Liver (tissue), 9 donors: ENCODE data around the gene ACIN1. TPM values are rescaled to one million over a fixed set of nuclear protein-coding genes. Genes with fewer than 3 reads are reported as not detected.

Experiments used
- DNase-seq: peaks from one replicate; pipeline ENCODE4 v3.0.0-alpha.2; 2017; ENCODE audit warnings: low spot score
- H3K27ac ChIP-seq, 2 donors: one replicate each; pipeline ENCODE4 v1.7.0; 2013; ENCODE audit warnings: inconsistent platforms in 2 of 2, low read length in 2 of 2, control low read depth in 1 of 2, low read depth in 1 of 2, mild to moderate bottlenecking in 1 of 2
- H3K27me3 ChIP-seq, 4 donors: one replicate each; pipeline versions ENCODE4 v1.6.1 to v1.7.0; 2013; ENCODE audit warnings: low read length in 3 of 4, inconsistent platforms in 1 of 4, mild to moderate bottlenecking in 1 of 4, moderate library complexity in 1 of 4; ENCODE audit not compliant: control insufficient read depth in 4 of 4, insufficient read depth in 4 of 4
- H3K36me3 ChIP-seq, 4 donors: one replicate each; pipeline versions ENCODE4 v1.6.1 to v1.7.0; 2013; ENCODE audit warnings: low read length in 3 of 4, mild to moderate bottlenecking in 3 of 4, low read depth in 1 of 4, moderate library complexity in 1 of 4; ENCODE audit not compliant: control insufficient read depth in 4 of 4, insufficient read depth in 3 of 4
- H3K4me1 ChIP-seq, 4 donors: one replicate each; pipeline versions ENCODE4 v1.6.1 to v1.7.0; 2013; ENCODE audit warnings: low read length in 3 of 4, mild to moderate bottlenecking in 3 of 4, moderate library complexity in 1 of 4; ENCODE audit not compliant: control insufficient read depth in 4 of 4, insufficient read depth in 4 of 4
- H3K4me3 ChIP-seq, 3 donors: one replicate each; pipeline versions ENCODE4 v1.6.1 to v1.7.0; 2013; ENCODE audit warnings: low read length in 3 of 3, control low read depth in 1 of 3, low read depth in 1 of 3, mild to moderate bottlenecking in 1 of 3
- H3K9ac ChIP-seq, 2 donors: one replicate each; pipeline ENCODE4 v1.7.0; 2013; ENCODE audit warnings: low read length in 2 of 2, mild to moderate bottlenecking in 2 of 2, moderate library complexity in 2 of 2, control low read depth in 1 of 2, low read depth in 1 of 2
- H3K9me3 ChIP-seq, 4 donors: one replicate each; pipeline versions ENCODE4 v1.6.1 to v1.7.0; 2013; ENCODE audit warnings: low read length in 3 of 4; ENCODE audit not compliant: control insufficient read depth in 4 of 4
- FOXA1 ChIP-seq: IDR thresholded peaks from 2 replicates; pipeline ENCODE4 v1.6.1; 2016; ENCODE audit warnings: antibody characterized with exemption
- FOXA2 ChIP-seq: IDR thresholded peaks from 2 replicates; pipeline ENCODE4 v1.6.1; 2016; ENCODE audit warnings: antibody characterized with exemption
- GABPA ChIP-seq, 2 donors: IDR thresholded peaks in 1 of 2; conservative IDR thresholded peaks in 1 of 2; 2 replicates each; pipeline ENCODE4 v1.6.1; 2016; ENCODE audit warnings: antibody characterized with exemption in 2 of 2, mild to moderate bottlenecking in 1 of 2, moderate library complexity in 1 of 2
- HNF4A ChIP-seq, 2 donors: conservative IDR thresholded peaks; 2 replicates each; pipeline ENCODE4 v1.6.1; 2016; ENCODE audit warnings: antibody characterized with exemption in 2 of 2, mild to moderate bottlenecking in 2 of 2
- HNF4G ChIP-seq: IDR thresholded peaks from 2 replicates; pipeline ENCODE4 v1.6.1; 2016; ENCODE audit warnings: antibody characterized with exemption
- JUND ChIP-seq, 2 donors: IDR thresholded peaks; 2 replicates each; pipeline ENCODE4 v1.6.1; 2016; ENCODE audit warnings: antibody characterized with exemption in 2 of 2
- NR2F2 ChIP-seq: IDR thresholded peaks from 2 replicates; pipeline ENCODE4 v1.6.1; 2016; ENCODE audit warnings: antibody characterized with exemption
- RAD21 ChIP-seq, 2 donors: IDR thresholded peaks; 2 replicates each; pipeline ENCODE4 v1.6.1; 2016; ENCODE audit warnings: antibody characterized with exemption in 2 of 2, mild to moderate bottlenecking in 2 of 2
- RXRA ChIP-seq, 2 donors: IDR thresholded peaks; 2 replicates each; pipeline ENCODE4 v1.6.1; 2017 to 2018; ENCODE audit warnings: antibody characterized with exemption in 2 of 2, mild to moderate bottlenecking in 1 of 2
- TAF1 ChIP-seq: conservative IDR thresholded peaks from 2 replicates; pipeline ENCODE4 v1.6.1; 2016; ENCODE audit warnings: antibody characterized with exemption, mild to moderate bottlenecking
- YY1 ChIP-seq: IDR thresholded peaks from 2 replicates; pipeline ENCODE4 v1.6.1; 2016; ENCODE audit warnings: antibody characterized with exemption, mild to moderate bottlenecking
- WGBS: extraction: QIAGEN DNeasy Blood & Tissue Kit; methylation state at CpG from one replicate; pipeline ENCODE4 v1.1.7; 2013; 5-methylcytosine and 5-hydroxymethylcytosine counted together
- polyA plus RNA-seq, 2 donors: library from polyadenylated mRNA; stranded (reverse) in 1 of 2; unstranded in 1 of 2; fragments of 200-250 nt in 1 of 2; fragments of >200 nt in 1 of 2; fragmentation: Nextera tagmentation in 1 of 2; extraction: Ambion mirVana in 1 of 2; gene quantifications; one replicate each; pipeline versions ENCODE4 v1.2.1 to v1.2.3, GENCODE V29; 2013 to 2015
- total RNA-seq, 2 donors: library from RNA; depleted of rRNA; stranded (reverse); fragments of >200 nt; gene quantifications; one replicate each; pipeline ENCODE4 v1.2.3, GENCODE V29; 2014
- TF ChIP-seq, protein P1 (sequence below): fragments of 150-350 bp; IDR thresholded peaks from 2 replicates; pipeline ENCODE4 v1.5.1; 2017; ENCODE audit warnings: improper control_type of control experiment, low read depth, low read length; ENCODE audit not compliant: missing input control
- TF ChIP-seq, protein P2 (sequence below): IDR thresholded peaks from 2 replicates; pipeline ENCODE4 v1.6.1; 2016; ENCODE audit warnings: antibody characterized with exemption, mild to moderate bottlenecking
- TF ChIP-seq, protein P3 (sequence below): IDR thresholded peaks from 2 replicates; pipeline ENCODE4 v1.6.1; 2016; ENCODE audit warnings: antibody characterized with exemption
- TF ChIP-seq, protein P4 (sequence below): IDR thresholded peaks from 2 replicates; pipeline ENCODE4 v1.6.1; 2016; ENCODE audit warnings: antibody characterized with exemption
- donor health status: healthy.
- donor health status: healthy.
- donor health status: healthy.
- donor health status: healthy.
- donor health status: healthy.

The ACIN1 gene
- total and polyA plus RNA-seq, 4 donors, result 8.1 to 50.6 (median 37.1) TPM

DNA sequence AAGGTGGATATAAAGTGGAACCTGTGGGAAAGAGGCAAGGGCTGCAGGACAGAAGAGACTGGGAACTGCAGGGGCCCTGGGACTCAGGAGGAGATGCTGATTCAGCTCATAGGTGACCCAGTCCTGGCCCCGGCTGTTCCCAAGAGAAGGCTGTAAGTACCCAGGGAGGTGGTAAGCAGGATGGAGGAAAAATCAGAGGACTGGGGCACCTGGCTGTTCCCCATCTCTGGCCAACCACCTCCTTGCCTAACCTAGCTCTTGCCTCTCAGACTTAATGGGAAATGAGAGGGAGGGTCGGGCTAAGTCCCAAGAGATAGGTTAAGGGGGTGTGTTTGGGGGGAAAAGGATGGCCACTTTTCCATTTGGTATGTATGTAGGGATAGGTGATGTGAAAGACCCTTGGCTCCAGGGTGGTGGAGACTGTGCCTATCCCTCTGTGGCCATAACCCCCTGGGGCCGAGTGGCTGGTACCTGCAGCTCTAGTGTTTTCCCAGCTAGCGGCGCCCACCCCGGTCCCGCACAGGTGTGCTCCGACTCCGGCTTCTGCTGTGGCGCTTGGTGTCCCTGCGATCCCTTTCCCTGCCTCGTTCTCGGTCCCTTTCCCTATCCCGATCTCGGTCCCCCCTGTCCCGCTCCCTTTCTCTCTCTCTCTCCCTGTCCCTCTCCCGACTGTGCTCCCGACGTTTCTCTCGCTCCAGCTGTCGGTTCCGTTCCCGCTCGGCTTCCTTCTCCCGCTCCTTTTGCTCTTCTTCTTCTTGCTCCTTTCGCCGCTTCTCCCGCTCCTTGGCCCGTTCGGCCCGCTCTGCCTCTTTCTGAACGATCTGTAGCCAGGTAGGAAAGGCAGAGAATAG is 36.1 kb downstream of the ACIN1 start:
- Histone ChIP-seq H3K4me1 (peaks cover 4 to 17% (median 13%) of the 10 kb centered on the region in 4 donors), H3K36me3 (peaks cover 19 to 43% (median 35%) of the 10 kb centered on the region in 4 donors), H3K9me3 (no peaks in the 10 kb centered on the region), H3K4me3 (no peak overlapping the region), H3K27me3 (no peaks in the 10 kb centered on the region), H3K9ac (no peak overlapping the region), H3K27ac (no peak overlapping the region)
- no peak for DNase-seq
- TF ChIP-seq, protein P1, sequence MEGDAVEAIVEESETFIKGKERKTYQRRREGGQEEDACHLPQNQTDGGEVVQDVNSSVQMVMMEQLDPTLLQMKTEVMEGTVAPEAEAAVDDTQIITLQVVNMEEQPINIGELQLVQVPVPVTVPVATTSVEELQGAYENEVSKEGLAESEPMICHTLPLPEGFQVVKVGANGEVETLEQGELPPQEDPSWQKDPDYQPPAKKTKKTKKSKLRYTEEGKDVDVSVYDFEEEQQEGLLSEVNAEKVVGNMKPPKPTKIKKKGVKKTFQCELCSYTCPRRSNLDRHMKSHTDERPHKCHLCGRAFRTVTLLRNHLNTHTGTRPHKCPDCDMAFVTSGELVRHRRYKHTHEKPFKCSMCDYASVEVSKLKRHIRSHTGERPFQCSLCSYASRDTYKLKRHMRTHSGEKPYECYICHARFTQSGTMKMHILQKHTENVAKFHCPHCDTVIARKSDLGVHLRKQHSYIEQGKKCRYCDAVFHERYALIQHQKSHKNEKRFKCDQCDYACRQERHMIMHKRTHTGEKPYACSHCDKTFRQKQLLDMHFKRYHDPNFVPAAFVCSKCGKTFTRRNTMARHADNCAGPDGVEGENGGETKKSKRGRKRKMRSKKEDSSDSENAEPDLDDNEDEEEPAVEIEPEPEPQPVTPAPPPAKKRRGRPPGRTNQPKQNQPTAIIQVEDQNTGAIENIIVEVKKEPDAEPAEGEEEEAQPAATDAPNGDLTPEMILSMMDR, result no peak
- TF ChIP-seq, protein P2, sequence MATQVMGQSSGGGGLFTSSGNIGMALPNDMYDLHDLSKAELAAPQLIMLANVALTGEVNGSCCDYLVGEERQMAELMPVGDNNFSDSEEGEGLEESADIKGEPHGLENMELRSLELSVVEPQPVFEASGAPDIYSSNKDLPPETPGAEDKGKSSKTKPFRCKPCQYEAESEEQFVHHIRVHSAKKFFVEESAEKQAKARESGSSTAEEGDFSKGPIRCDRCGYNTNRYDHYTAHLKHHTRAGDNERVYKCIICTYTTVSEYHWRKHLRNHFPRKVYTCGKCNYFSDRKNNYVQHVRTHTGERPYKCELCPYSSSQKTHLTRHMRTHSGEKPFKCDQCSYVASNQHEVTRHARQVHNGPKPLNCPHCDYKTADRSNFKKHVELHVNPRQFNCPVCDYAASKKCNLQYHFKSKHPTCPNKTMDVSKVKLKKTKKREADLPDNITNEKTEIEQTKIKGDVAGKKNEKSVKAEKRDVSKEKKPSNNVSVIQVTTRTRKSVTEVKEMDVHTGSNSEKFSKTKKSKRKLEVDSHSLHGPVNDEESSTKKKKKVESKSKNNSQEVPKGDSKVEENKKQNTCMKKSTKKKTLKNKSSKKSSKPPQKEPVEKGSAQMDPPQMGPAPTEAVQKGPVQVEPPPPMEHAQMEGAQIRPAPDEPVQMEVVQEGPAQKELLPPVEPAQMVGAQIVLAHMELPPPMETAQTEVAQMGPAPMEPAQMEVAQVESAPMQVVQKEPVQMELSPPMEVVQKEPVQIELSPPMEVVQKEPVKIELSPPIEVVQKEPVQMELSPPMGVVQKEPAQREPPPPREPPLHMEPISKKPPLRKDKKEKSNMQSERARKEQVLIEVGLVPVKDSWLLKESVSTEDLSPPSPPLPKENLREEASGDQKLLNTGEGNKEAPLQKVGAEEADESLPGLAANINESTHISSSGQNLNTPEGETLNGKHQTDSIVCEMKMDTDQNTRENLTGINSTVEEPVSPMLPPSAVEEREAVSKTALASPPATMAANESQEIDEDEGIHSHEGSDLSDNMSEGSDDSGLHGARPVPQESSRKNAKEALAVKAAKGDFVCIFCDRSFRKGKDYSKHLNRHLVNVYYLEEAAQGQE, result no peak
- no peak for TF ChIP-seq RXRA (IDR thresholded peaks at IDR 0.05)
- no peak for TF ChIP-seq FOXA2
- TF ChIP-seq, protein P3, sequence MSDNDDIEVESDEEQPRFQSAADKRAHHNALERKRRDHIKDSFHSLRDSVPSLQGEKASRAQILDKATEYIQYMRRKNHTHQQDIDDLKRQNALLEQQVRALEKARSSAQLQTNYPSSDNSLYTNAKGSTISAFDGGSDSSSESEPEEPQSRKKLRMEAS, result no peak
- TF ChIP-seq RAD21 (IDR thresholded peaks at IDR 0.05), result no peak
- TF ChIP-seq HNF4A (conservative IDR thresholded peaks at IDR 0.05), result no peak
- no peak for TF ChIP-seq YY1
- TF ChIP-seq GABPA (IDR thresholded peaks at IDR 0.05 in 1 of 2, conservative IDR thresholded peaks at IDR 0.05 in 1 of 2), result no peak
- TF ChIP-seq TAF1, result no peak
- TF ChIP-seq NR2F2, result no peak
- no peak for TF ChIP-seq FOXA1
- no peak for TF ChIP-seq HNF4G
- TF ChIP-seq, protein P4, sequence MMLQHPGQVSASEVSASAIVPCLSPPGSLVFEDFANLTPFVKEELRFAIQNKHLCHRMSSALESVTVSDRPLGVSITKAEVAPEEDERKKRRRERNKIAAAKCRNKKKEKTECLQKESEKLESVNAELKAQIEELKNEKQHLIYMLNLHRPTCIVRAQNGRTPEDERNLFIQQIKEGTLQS, result no peak
- TF ChIP-seq JUND (IDR thresholded peaks at IDR 0.05), result no peak
- 93% methylated on average over 32 of the region's 32 CpGs for WGBS
